WERI-Rb-1 (cell line): Measurements from ENCODE around the gene OMP.

ENCODE experiments used
- DNase-seq: peaks from one replicate; pipeline ENCODE4 v3.0.0-alpha.2; 2020
- H3K27ac ChIP-seq: fragments of 250-450 bp; sonication (Bioruptor Pico); 2 replicates; pipeline ENCODE4 v1.5.1; 2020; ENCODE audit warnings: mild to moderate bottlenecking, moderate library complexity
- H3K27me3 ChIP-seq: fragments of 250-450 bp; sonication (Bioruptor Pico); 2 replicates; pipeline ENCODE4 v1.5.1; 2021; ENCODE audit warnings: mild to moderate bottlenecking, low read depth, moderate library complexity; ENCODE audit not compliant: insufficient read depth, severe bottlenecking
- H3K36me3 ChIP-seq: fragments of 250-450 bp; sonication (Bioruptor Pico); 2 replicates; pipeline ENCODE4 v1.5.1; 2020; ENCODE audit warnings: mild to moderate bottlenecking, moderate library complexity
- H3K4me3 ChIP-seq: 2 replicates; pipeline ENCODE4 v1.5.1; 2011; ENCODE audit warnings: low read depth, mild to moderate bottlenecking, control low read depth, low read length
- H3K9me3 ChIP-seq: fragments of 250-450 bp; sonication (Bioruptor Pico); 2 replicates; pipeline ENCODE4 v1.5.1; 2021; ENCODE audit warnings: mild to moderate bottlenecking, moderate library complexity; ENCODE audit not compliant: severe bottlenecking
- TF ChIP-seq, protein P1 (sequence below): IDR thresholded peaks from 2 replicates; pipeline ENCODE4 v1.5.1; 2011; ENCODE audit warnings: low read depth, mild to moderate bottlenecking, control low read depth, inconsistent platforms, low read length

The OMP gene

DNA sequence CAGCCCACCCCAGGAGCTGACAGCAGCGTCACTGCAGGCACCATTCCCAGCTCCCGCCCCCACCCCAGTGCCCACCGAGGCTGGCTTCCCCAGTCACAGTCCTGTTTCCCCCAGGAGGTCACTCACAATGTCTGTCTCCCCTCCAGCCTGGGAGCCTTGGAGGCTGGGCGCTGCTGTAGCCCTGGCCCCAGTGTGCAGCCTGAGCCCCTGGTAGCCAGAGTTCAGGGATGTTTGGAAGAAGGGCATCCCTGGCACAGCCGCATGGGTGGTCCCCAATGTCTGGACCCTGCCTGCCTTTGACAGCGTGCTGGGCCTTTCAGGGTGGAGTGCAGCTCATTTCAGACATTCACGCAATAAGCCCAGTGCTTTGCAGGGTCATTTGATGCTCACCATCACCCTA lies 31.6 kb upstream of the OMP start:
- Histone ChIP-seq H3K27ac (no peak overlapping the region), H3K4me3 (no peak overlapping the region), H3K9me3 (no peaks in the 10 kb centered on the region), H3K27me3 (no peaks in the 10 kb centered on the region), H3K36me3 (no peaks in the 10 kb centered on the region)
- DNase-seq, result no peak
- TF ChIP-seq, protein P1, sequence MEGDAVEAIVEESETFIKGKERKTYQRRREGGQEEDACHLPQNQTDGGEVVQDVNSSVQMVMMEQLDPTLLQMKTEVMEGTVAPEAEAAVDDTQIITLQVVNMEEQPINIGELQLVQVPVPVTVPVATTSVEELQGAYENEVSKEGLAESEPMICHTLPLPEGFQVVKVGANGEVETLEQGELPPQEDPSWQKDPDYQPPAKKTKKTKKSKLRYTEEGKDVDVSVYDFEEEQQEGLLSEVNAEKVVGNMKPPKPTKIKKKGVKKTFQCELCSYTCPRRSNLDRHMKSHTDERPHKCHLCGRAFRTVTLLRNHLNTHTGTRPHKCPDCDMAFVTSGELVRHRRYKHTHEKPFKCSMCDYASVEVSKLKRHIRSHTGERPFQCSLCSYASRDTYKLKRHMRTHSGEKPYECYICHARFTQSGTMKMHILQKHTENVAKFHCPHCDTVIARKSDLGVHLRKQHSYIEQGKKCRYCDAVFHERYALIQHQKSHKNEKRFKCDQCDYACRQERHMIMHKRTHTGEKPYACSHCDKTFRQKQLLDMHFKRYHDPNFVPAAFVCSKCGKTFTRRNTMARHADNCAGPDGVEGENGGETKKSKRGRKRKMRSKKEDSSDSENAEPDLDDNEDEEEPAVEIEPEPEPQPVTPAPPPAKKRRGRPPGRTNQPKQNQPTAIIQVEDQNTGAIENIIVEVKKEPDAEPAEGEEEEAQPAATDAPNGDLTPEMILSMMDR, result no peak

DNA sequence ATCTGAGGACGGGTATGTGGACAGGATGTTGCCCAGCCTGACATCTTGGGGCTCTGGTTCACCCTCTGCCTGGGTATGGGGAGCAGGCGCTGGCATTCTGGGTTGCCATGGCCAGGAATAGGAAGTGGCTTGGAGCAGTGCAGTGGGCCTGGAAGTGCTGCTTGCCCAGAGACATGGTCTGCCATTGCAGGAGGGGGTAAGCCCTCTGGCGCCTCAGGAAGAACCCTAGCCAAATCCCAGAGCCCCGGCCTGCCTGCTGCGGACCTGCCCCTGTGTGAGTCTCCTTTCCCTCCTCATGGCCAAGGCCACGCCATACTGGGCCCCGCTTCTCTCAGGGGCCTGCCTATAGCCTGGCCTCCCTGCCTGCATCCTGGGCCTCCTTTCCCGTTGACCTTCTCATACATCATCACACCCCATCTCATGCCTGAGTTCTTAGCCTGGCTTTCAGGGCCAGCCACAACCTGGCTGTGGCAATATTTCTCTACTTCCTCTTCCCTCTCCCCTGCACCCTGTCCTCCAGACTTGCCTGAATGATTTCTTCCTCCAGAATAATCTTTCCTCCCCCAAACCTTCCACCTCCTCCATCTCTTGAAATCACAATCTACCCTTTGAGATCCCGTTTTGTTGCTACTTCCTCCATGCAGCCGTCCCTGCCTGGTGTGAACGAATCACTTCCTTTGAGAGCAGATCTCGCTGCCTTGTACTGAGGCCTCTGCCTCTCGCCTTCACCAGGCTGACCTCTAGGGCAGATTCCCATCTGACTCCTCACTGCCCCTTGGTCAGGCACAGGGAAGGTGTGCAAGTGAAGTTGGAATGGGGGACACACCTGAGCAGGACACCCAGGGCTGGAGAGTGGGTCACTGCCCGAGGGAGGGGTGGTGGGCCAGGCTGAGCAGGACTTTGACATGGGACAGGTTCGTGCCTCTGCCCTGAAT lies 30.7 kb upstream of the OMP start:
- TF ChIP-seq, protein P1, result no peak
- Histone ChIP-seq H3K9me3 (no peaks in the 10 kb centered on the region), H3K27me3 (no peaks in the 10 kb centered on the region), H3K27ac (no peak overlapping the region), H3K4me3 (no peak overlapping the region), H3K36me3 (no peaks in the 10 kb centered on the region)
- DNase-seq, result no peak

DNA sequence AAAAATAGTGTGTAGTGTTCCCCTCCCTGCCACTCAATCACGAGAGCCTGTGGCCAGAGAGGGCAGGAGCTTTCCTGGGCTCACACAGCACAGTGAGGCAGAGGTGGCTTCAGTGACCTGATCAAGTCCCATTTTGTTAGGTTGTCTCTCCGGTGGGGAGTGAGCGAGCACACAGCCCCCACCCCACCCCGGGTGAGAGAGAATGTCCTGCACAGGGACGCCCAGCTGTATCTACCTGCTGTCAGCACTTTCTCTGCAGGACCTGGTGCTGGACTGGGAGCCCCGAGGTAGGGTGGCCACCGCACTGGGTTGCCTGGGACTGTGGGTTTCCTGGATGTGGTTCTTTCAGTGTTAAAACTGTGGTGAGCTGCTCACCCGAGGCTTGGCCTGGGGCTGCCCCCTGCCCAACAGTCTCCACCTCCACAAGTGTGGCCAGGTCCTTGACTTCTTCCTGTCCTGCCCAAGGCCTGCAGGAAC lies 29.8 kb upstream of the OMP start:
- Histone ChIP-seq H3K27ac (no peak overlapping the region), H3K27me3 (no peaks in the 10 kb centered on the region), H3K36me3 (no peaks in the 10 kb centered on the region), H3K4me3 (no peak overlapping the region), H3K9me3 (no peaks in the 10 kb centered on the region)
- TF ChIP-seq, protein P1, result no peak
- DNase-seq, result no peak

DNA sequence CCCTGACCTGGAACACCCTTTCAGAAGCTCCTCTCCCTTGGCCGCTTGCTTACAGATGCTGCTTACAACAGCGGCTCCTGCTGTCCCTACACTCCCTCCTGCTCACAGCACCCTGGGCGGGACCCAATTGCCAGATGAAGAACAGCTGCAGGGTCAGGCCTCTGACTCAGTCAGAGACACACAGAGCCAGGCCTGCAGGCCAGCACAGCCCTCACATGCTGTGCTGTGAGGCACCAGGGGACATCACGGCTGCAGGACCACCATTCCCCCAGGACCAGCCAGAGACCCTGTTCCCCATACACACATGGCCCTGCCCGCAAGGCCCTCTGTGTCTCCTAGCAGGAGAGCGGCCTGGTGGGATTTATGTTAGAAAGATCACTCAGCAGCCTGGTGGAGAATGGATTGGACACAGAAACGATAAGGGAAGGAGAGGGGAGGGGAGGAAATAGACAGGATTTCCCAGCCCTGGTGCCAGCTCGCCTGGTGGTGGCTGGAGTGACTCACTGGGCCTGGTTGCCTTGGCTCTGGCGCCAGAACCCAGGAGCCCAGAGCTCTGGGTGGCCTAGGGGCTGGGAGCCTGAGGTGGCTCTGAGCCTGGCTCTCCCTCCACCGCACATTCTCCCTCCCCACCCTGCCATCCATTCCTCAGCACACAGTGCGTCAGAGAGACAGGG lies 29.2 kb upstream of the OMP start:
- no peak overlapping the region for H3K4me3 ChIP-seq
- DNase-seq, result peak; percentile 76
- no peaks in the 10 kb centered on the region for H3K27me3 ChIP-seq
- no peak overlapping the region; the same call in 1 of the 2 replicates for H3K27ac ChIP-seq
- H3K36me3 ChIP-seq, result no peaks in the 10 kb centered on the region
- TF ChIP-seq, protein P1, result peak; percentile 43; the same call in 1 of the 2 replicates
- H3K9me3 ChIP-seq, result peaks cover 4% of the 10 kb centered on the region

DNA sequence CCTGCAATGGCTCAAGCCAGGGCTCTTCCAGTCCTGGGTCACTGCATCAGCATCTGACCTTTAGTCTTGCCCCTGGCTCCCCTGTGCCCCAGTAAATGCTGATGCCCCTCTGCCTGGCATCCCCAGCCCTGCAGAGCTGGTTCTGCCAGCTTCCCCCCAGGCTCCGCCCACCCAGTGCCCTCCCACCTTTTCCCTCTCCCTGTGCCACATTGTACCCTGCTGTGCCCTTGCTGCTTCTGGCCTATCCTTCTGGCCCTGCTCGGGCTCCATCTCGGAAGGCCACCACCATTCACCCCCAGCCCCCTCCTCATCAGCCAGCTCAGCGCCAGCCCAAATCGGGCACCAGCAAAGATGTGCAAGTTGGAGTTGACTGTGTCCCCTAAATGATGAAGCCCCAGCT lies 28.4 kb upstream of the OMP start:
- Histone ChIP-seq H3K9me3 (peaks cover 5% of the 10 kb centered on the region), H3K36me3 (no peaks in the 10 kb centered on the region), H3K4me3 (no peak overlapping the region), H3K27ac (no peak overlapping the region), H3K27me3 (no peaks in the 10 kb centered on the region)
- no peak for DNase-seq
- TF ChIP-seq, protein P1, result no peak
